Subcutaneous abdominal adipose tissue (tissue), 5 donors: ENCODE results near the gene AACS.

ENCODE experiments used
- H3K27ac ChIP-seq: one replicate; pipeline ENCODE4 v1.7.0; 2013; ENCODE audit warnings: low read depth, mild to moderate bottlenecking, inconsistent platforms, low read length, moderate library complexity
- H3K27me3 ChIP-seq, 5 donors: one replicate each; pipeline ENCODE4 v1.7.0; 2013; ENCODE audit warnings: low read length in 5 of 5, inconsistent platforms in 1 of 5; ENCODE audit not compliant: control insufficient read depth in 5 of 5, insufficient read depth in 4 of 5
- H3K36me3 ChIP-seq, 5 donors: one replicate each; pipeline ENCODE4 v1.7.0; 2013; ENCODE audit warnings: low read length in 5 of 5; ENCODE audit not compliant: control insufficient read depth in 5 of 5, insufficient read depth in 5 of 5
- H3K4me1 ChIP-seq, 5 donors: one replicate each; pipeline ENCODE4 v1.7.0; 2013; ENCODE audit warnings: low read length in 5 of 5, mild to moderate bottlenecking in 3 of 5, moderate library complexity in 1 of 5; ENCODE audit not compliant: control insufficient read depth in 5 of 5, insufficient read depth in 5 of 5
- H3K4me3 ChIP-seq, 5 donors: one replicate each; pipeline ENCODE4 v1.7.0; 2013; ENCODE audit warnings: low read length in 5 of 5, low read depth in 1 of 5
- H3K9ac ChIP-seq, 5 donors: one replicate each; pipeline ENCODE4 v1.7.0; 2013; ENCODE audit warnings: low read length in 5 of 5, mild to moderate bottlenecking in 4 of 5, moderate library complexity in 3 of 5
- H3K9me3 ChIP-seq, 5 donors: one replicate each; pipeline ENCODE4 v1.7.0; 2013; ENCODE audit warnings: low read length in 5 of 5; ENCODE audit not compliant: control insufficient read depth in 5 of 5
- donor health status: healthy.
- donor health status: healthy.
- donor health status: healthy.
- donor health status: healthy.
- donor health status: healthy.

The AACS gene

GRCh38 chr12:125096894-125097293 lies 31.7 kb downstream of the AACS start:
- H3K27ac ChIP-seq = no peak overlapping the region
- no peaks in the 10 kb centered on the region for H3K9me3 ChIP-seq
- H3K36me3 ChIP-seq = peaks cover 0 to 34% (median 25%) of the 10 kb centered on the region in 5 donors
- H3K4me1 ChIP-seq = peaks cover 0 to 20% (median 13%) of the 10 kb centered on the region in 5 donors
- no peaks in the 10 kb centered on the region for H3K27me3 ChIP-seq
- H3K4me3 ChIP-seq = no peak overlapping the region
- H3K9ac ChIP-seq = no peak overlapping the region

GRCh38 chr12:125097427-125097826 lies 32.2 kb downstream of the AACS start:
- H3K9ac ChIP-seq = no peak overlapping the region
- no peak overlapping the region for H3K27ac ChIP-seq
- no peaks in the 10 kb centered on the region for H3K27me3 ChIP-seq
- H3K4me3 ChIP-seq = no peak overlapping the region
- peaks cover 0 to 20% (median 13%) of the 10 kb centered on the region in 5 donors for H3K4me1 ChIP-seq
- H3K9me3 ChIP-seq = no peaks in the 10 kb centered on the region
- H3K36me3 ChIP-seq = peaks cover 0 to 32% (median 21%) of the 10 kb centered on the region in 5 donors

- no peaks in the 10 kb centered on the region for H3K27me3 ChIP-seq
- H3K27ac ChIP-seq = no peak overlapping the region
- no peak overlapping the region for H3K4me3 ChIP-seq
- peak overlapping the region in 1 of 5 donors; percentile 20 for H3K9ac ChIP-seq
- H3K9me3 ChIP-seq = no peaks in the 10 kb centered on the region
- peaks cover 0 to 13% (median 9%) of the 10 kb centered on the region in 5 donors for H3K4me1 ChIP-seq
- peaks cover 0 to 34% (median 26%) of the 10 kb centered on the region in 5 donors for H3K36me3 ChIP-seq
Measured at GRCh38 chr12:125098676-125099408, 33.6 kb downstream of the AACS start.

- Histone ChIP-seq H3K36me3 (peaks cover 0 to 35% (median 27%) of the 10 kb centered on the region in 5 donors), H3K27ac (no peak overlapping the region), H3K4me1 (peaks cover 0 to 13% (median 9%) of the 10 kb centered on the region in 5 donors), H3K9me3 (no peaks in the 10 kb centered on the region), H3K4me3 (no peak overlapping the region), H3K9ac (no peak overlapping the region), H3K27me3 (no peaks in the 10 kb centered on the region)
Measured at GRCh38 chr12:125099409-125099782, 34.2 kb downstream of the AACS start.

GRCh38 chr12:125100551-125101434 lies 35.6 kb downstream of the AACS start:
- no peak overlapping the region for H3K4me3 ChIP-seq
- no peaks in the 10 kb centered on the region for H3K27me3 ChIP-seq
- peaks cover 0 to 13% (median 9%) of the 10 kb centered on the region in 5 donors for H3K4me1 ChIP-seq
- no peak overlapping the region for H3K9ac ChIP-seq
- no peaks in the 10 kb centered on the region for H3K9me3 ChIP-seq
- peaks cover 0 to 33% (median 28%) of the 10 kb centered on the region in 5 donors for H3K36me3 ChIP-seq
- no peak overlapping the region for H3K27ac ChIP-seq

- Histone ChIP-seq H3K4me1 (no peaks in the 10 kb centered on the region), H3K27ac (no peak overlapping the region), H3K9me3 (no peaks in the 10 kb centered on the region), H3K36me3 (peaks cover 4 to 60% (median 55%) of the 10 kb centered on the region in 5 donors), H3K4me3 (no peak overlapping the region), H3K9ac (no peak overlapping the region), H3K27me3 (no peaks in the 10 kb centered on the region)
Measured at GRCh38 chr12:125104982-125105381, 39.7 kb downstream of the AACS start.

GRCh38 chr12:125105600-125105999 lies 40.4 kb downstream of the AACS start:
- no peaks in the 10 kb centered on the region for H3K9me3 ChIP-seq
- no peak overlapping the region for H3K27ac ChIP-seq
- H3K27me3 ChIP-seq = no peaks in the 10 kb centered on the region
- no peak overlapping the region for H3K4me3 ChIP-seq
- H3K9ac ChIP-seq = no peak overlapping the region
- H3K36me3 ChIP-seq = peaks cover 4 to 60% (median 55%) of the 10 kb centered on the region in 5 donors
- peaks cover 0 to 5% (median 0%) of the 10 kb centered on the region in 5 donors for H3K4me1 ChIP-seq

- H3K9ac ChIP-seq = no peak overlapping the region
- peaks cover 4 to 59% (median 48%) of the 10 kb centered on the region in 5 donors for H3K36me3 ChIP-seq
- H3K4me3 ChIP-seq = no peak overlapping the region
- no peaks in the 10 kb centered on the region for H3K9me3 ChIP-seq
- peaks cover 0 to 10% (median 0%) of the 10 kb centered on the region in 5 donors for H3K4me1 ChIP-seq
- H3K27ac ChIP-seq = no peak overlapping the region
- H3K27me3 ChIP-seq = no peaks in the 10 kb centered on the region
Measured at GRCh38 chr12:125110641-125111360, 45.6 kb downstream of the AACS start.

- H3K4me1 ChIP-seq = peaks cover 0 to 10% (median 0%) of the 10 kb centered on the region in 5 donors
- no peaks in the 10 kb centered on the region for H3K9me3 ChIP-seq
- H3K36me3 ChIP-seq = peaks cover 3 to 62% (median 49%) of the 10 kb centered on the region in 5 donors
- H3K27ac ChIP-seq = no peak overlapping the region
- no peak overlapping the region for H3K9ac ChIP-seq
- H3K4me3 ChIP-seq = no peak overlapping the region
- H3K27me3 ChIP-seq = no peaks in the 10 kb centered on the region
Measured at GRCh38 chr12:125111403-125111802, 46.2 kb downstream of the AACS start.
